Stimulated activated naive CD8-positive, alpha-beta T cell treated with anti-CD3 and anti-CD28 coated beads, Interleukin-15, amount 100 ng/mL, for 72 hours (primary cell): Measurements from ENCODE around the gene PDZK1IP1.
"Not testable (repeated sequence)": the region's sequence is repeated elsewhere in the genome, so short reads cannot be mapped to it uniquely, and the experiment has no call there.

Experiments
- ATAC-seq: fragments of 150-1000 bp; cut with Tn5 transposase; 2 replicates; pipeline ENCODE4 v1.10.0; 2021; ENCODE audit warnings: mild to moderate bottlenecking, moderate library complexity
- DNase-seq, 2 donors: peaks; one replicate each; pipeline ENCODE4 v3.0.0; 2021 to 2022
- H3K27ac Mint-ChIP-seq, 2 donors: one replicate each; pipeline ENCODE4 v1.8.0; 2022; ENCODE audit warnings: mild to moderate bottlenecking in 2 of 2, mixed read lengths in 2 of 2, moderate library complexity in 2 of 2
- H3K27me3 Mint-ChIP-seq: one replicate; pipeline ENCODE4 v1.8.0; 2022; ENCODE audit warnings: mixed read lengths
- H3K4me1 Mint-ChIP-seq: one replicate; pipeline ENCODE4 v1.8.0; 2022; ENCODE audit warnings: mild to moderate bottlenecking, mixed read lengths
- H3K4me3 Mint-ChIP-seq, 2 donors: one replicate each; pipeline ENCODE4 v1.8.0; 2022; ENCODE audit warnings: mild to moderate bottlenecking in 2 of 2, mixed read lengths in 2 of 2, moderate library complexity in 1 of 2
- H3K9me3 Mint-ChIP-seq, 2 donors: one replicate each; pipeline ENCODE4 v1.8.0; 2022; ENCODE audit warnings: mixed read lengths in 2 of 2

Gene PDZK1IP1

GRCh38 chr1:47156457-47156856 is 33.4 kb downstream of the PDZK1IP1 start:
- H3K27ac Mint-ChIP-seq, H3K4me3 Mint-ChIP-seq, ATAC-seq, H3K4me1 Mint-ChIP-seq, DNase-seq: not testable (repeated sequence)
- peaks cover 53% of the 10 kb centered on the region for H3K27me3 Mint-ChIP-seq
- H3K9me3 Mint-ChIP-seq, result peaks cover 0 to 29% of the 10 kb centered on the region in 2 donors

GRCh38 chr1:47149162-47149561 is 40.7 kb downstream of the PDZK1IP1 start:
- peak overlapping the region in 1 of 2 donors; percentile 67 for H3K27ac Mint-ChIP-seq
- H3K4me3 Mint-ChIP-seq, H3K9me3 Mint-ChIP-seq, ATAC-seq, DNase-seq, H3K4me1 Mint-ChIP-seq: not testable (repeated sequence)
- peaks cover 60% of the 10 kb centered on the region for H3K27me3 Mint-ChIP-seq

- no peak for ATAC-seq
Measured at GRCh38 chr1:47147047-47147785, 42.6 kb downstream of the PDZK1IP1 start.

GRCh38 chr1:47146495-47146894 is 43.3 kb downstream of the PDZK1IP1 start:
- H3K27me3 Mint-ChIP-seq, result peaks cover 50% of the 10 kb centered on the region
- H3K9me3 Mint-ChIP-seq, H3K4me1 Mint-ChIP-seq, ATAC-seq, H3K4me3 Mint-ChIP-seq, DNase-seq, H3K27ac Mint-ChIP-seq: not testable (repeated sequence)

More at GRCh38 chr1:47147047-47147785, 42.6 kb downstream of the PDZK1IP1 start:
- DNase-seq, result no peak
- Mint-ChIP-seq H3K4me1 (no peaks in the 10 kb centered on the region), H3K27ac (no peak overlapping the region), H3K27me3 (peaks cover 51% of the 10 kb centered on the region), H3K9me3 (no peaks in the 10 kb centered on the region), H3K4me3 (no peak overlapping the region)

- not testable (repeated sequence) for H3K9me3 Mint-ChIP-seq, ATAC-seq, H3K4me3 Mint-ChIP-seq, DNase-seq, H3K4me1 Mint-ChIP-seq, H3K27ac Mint-ChIP-seq
- H3K27me3 Mint-ChIP-seq, result peaks cover 23% of the 10 kb centered on the region
Measured at GRCh38 chr1:47143654-47144053, 46.2 kb downstream of the PDZK1IP1 start.

- H3K4me3 Mint-ChIP-seq, H3K27me3 Mint-ChIP-seq, DNase-seq, H3K27ac Mint-ChIP-seq, H3K9me3 Mint-ChIP-seq, ATAC-seq, H3K4me1 Mint-ChIP-seq: not testable (repeated sequence)
Measured at GRCh38 chr1:47140358-47140757, 49.5 kb downstream of the PDZK1IP1 start.

- no peak overlapping the region for H3K27ac Mint-ChIP-seq
- H3K27me3 Mint-ChIP-seq, result peaks cover 8% of the 10 kb centered on the region
- DNase-seq (no peak), ATAC-seq (no peak)
- H3K9me3 Mint-ChIP-seq, result no peaks in the 10 kb centered on the region
- H3K4me1 Mint-ChIP-seq, result no peaks in the 10 kb centered on the region
- no peak overlapping the region for H3K4me3 Mint-ChIP-seq
Measured at GRCh38 chr1:47137925-47138615, 51.8 kb downstream of the PDZK1IP1 start.

- ATAC-seq (no peak), DNase-seq (no peak)
- Mint-ChIP-seq H3K4me1 (no peaks in the 10 kb centered on the region), H3K4me3 (no peak within 1 kb of the TSS), H3K27me3 (peaks cover 5% of the 10 kb centered on the region), H3K9me3 (no peaks in the 10 kb centered on the region), H3K27ac (no peak within 1 kb of the TSS)
Measured at GRCh38 chr1:47137198-47137597, 52.6 kb downstream of the PDZK1IP1 start, which contains the start of gene CYP4A22. Gene CYP4A22, plus strand, starts transcription at chr1:47137441. Its CDS starts 45 bp downstream, at chr1:47137486.
